GM12892 (cell line): ENCODE results near the gene GNG2.

Source experiments
- POLR2A ChIP-seq: IDR thresholded peaks from 2 replicates; pipeline ENCODE4 v1.6.1; 2011; ENCODE audit warnings: low read depth, low read length, control low read depth
- POLR2AphosphoS5 ChIP-seq: IDR thresholded peaks from 2 replicates; pipeline ENCODE4 v1.6.1; 2011; ENCODE audit warnings: low read depth, low read length, control low read depth
- TAF1 ChIP-seq: IDR thresholded peaks from 2 replicates; pipeline ENCODE4 v1.6.1; 2011; ENCODE audit warnings: low read depth, mild to moderate bottlenecking, control low read depth, low read length, borderline replicate concordance

- TF ChIP-seq POLR2AphosphoS5 (no peak), POLR2A (no peak), TAF1 (no peak)
These were observed 157.8 kb downstream of the GNG2 start for GRCh38 chr14:52018252-52018651.
